Stimulated activated CD8-positive, alpha-beta memory T cell treated with anti-CD3 and anti-CD28 coated beads, Interleukin-12 subunit alpha, Interleukin-12 subunit beta, amount 100 ng/mL, for 1 hour (primary cell): ENCODE results near the gene FBN2.
"Not testable (repeated sequence)": the region's sequence is repeated elsewhere in the genome, so short reads cannot be mapped to it uniquely, and the experiment has no call there.

ENCODE experiments used
- DNase-seq: peaks from one replicate; pipeline ENCODE4 v3.0.0-alpha.2; 2020; ENCODE audit warnings: low read depth

FBN2 gene

DNA sequence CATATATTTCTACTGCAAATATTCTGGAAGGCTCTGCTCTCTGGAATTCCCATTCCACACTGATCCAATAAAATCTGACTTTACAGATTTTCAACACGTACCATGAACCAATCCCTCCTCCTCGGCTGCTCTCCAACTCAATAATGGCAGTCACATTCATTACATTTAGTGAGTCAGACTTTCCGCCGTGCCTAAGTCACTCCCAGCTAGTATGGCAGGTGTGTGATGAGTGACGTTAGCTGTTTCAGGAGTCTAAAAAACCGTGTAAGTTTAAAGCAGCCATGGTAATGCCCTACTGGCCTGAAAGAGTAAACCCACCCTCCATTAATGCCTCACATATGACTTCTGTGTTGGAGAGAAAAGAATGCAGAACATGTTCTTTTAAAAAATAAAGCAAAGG lies 3.3 kb downstream of the FBN2 start:
- DNase-seq: no peak

- DNase-seq: no peak
These were observed 5.3 kb downstream of the FBN2 start for GRCh38 chr5:128532776-128533175.

- DNase-seq: no peak
These were observed 5.9 kb downstream of the FBN2 start for GRCh38 chr5:128532127-128532526.

DNA sequence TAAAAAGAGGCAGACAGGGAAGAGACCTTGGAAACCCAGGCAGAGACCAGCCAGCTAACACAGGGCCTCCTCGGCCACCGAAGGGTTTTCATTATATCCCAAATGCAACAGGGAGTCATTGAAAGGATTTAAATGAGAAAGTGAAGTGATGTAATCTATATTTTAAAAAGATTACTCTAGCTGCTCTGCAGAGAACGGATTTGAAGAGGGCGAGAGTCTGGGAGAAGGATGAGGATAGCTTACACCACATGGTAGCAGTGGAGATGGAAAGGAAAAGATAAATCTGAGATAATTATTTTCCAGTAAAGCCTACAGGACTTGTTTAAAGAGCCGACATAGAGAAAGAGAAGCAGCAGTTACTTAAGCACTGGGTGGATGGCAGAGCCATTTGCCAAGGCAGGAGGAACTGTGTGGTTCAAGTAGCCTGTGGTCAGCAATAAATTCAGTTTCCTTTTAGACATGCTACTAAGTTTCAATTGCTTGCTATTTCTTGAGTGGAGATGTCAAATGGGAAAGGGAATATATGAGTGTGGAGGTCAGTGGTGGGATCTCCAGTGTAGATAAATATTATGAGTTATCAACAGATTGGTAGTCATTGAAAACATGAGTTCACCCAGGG lies 9.3 kb downstream of the FBN2 start:
- DNase-seq: no peak

GRCh38 chr5:128528126-128528525 lies 9.9 kb downstream of the FBN2 start:
- DNase-seq: no peak

DNA sequence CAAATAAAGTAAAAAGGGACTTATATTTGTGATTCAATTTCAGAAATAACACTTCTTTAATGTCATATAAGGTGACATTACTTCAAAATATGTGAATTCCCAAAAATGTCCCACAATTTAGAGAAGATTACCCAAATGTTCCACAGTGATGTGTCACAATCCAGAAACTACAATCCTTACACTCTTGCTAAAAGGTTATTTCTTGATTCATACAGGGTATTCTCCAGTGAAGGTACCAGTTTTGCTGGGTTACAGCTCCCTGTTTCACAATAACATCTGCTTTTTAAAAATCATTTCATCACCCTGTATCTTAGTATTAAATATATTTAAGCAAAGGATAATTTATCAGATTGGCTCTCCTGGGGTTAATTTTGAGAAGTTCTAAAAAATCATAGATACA lies 11.0 kb downstream of the FBN2 start:
- no peak for DNase-seq

GRCh38 chr5:128522336-128522735 lies 15.7 kb downstream of the FBN2 start:
- DNase-seq: no peak

DNA sequence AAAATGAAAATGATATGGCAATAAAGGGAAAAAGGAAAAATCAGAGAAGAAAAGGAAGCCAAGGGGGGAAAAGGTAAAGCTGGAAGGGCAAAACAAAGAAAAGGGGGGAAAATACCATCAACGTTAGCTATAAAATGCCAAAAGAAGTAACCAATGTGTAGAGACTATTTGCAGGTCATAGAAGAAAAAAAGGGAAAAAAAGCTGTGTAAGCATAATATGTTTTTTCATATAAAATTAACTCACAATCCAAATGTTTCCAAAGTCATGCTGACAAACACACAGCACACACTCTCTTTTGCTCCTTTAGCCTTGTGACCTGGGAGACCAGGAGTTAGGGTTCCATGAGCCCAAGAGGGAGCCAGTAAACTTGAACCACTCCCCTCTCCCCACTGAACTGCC lies 18.2 kb downstream of the FBN2 start:
- DNase-seq: no peak

DNA sequence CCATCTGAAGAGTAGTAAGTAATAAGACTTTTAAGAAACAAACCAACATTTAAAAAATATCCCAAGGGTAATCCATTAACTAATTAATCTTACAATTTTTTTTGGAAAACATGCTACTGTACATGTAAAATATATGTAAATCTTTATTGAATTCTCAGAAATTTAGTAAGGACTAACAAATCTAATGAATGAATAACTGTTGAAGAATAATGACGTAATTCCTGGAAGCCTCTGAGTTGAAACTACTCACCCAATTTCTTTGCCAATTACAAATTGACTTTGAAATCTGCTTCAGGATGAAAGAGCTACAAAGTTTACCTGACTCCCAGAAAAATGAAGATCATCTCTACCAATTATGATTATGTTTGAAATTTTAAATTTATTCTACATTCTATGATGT lies 21.1 kb downstream of the FBN2 start:
- DNase-seq: no peak

DNA sequence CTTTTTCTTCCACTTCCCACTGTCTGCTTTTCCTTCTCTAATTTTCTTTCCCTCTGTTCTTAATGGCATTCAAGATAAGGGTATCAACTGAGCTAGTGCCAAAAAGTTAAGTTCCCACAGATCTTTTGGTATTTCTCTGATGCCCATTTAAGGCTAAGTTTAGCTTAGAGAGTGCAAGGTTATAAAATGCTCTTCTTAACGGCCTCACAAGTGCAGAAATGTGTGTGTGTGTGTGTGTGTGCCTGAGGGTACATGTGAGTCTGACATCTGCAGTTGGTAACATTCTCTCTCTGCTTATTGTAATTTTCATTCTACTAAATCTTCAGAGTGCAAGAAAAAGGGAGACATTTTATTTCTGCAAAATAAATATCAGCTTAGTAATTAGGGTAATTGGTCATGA lies 24.2 kb downstream of the FBN2 start:
- no peak for DNase-seq

GRCh38 chr5:128512894-128513293 lies 25.2 kb downstream of the FBN2 start:
- DNase-seq: no peak

DNA sequence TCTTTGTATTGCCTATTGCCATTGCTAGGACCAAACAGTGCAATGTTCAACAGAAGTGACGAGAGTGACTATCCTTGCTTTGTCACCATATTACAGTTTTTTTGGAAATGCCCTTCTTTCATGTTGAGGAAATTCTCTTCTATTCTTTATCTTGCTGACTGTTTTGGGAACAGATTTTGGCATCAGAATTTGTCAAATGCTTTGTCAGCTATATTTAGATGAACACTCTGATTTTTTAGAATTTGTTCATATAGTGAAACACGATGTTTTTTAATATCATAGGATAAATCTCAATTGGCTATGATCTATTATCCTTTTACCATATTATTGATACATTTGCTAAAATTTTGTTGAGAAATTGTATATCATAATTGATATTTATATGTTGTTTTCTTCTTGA lies 31.4 kb downstream of the FBN2 start:
- DNase-seq: no peak

GRCh38 chr5:128503727-128504126 lies 34.3 kb downstream of the FBN2 start:
- not testable (repeated sequence) for DNase-seq

GRCh38 chr5:128498844-128499455 lies 39.1 kb downstream of the FBN2 start:
- DNase-seq: no peak

DNA sequence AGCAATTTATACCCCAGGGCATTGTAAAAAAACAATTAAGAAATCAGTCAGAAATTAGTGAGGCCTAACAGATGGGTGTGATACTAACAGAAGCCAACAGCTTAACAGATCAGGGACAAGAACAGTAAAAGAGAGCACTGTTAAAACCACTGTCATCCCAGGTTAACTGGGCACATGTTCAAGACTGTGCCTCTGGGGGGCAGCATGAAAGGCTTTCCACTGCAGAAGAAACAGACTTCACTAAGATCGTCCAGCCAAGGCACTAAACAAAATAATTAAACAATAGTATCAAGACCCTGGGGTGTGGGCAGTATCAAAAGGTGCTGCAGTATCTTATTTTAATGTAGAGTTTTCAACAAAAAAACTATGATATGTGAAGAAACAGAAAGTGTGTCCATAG lies 43.5 kb downstream of the FBN2 start:
- no peak for DNase-seq

GRCh38 chr5:128493657-128494329 lies 44.3 kb downstream of the FBN2 start:
- no peak for DNase-seq

DNA sequence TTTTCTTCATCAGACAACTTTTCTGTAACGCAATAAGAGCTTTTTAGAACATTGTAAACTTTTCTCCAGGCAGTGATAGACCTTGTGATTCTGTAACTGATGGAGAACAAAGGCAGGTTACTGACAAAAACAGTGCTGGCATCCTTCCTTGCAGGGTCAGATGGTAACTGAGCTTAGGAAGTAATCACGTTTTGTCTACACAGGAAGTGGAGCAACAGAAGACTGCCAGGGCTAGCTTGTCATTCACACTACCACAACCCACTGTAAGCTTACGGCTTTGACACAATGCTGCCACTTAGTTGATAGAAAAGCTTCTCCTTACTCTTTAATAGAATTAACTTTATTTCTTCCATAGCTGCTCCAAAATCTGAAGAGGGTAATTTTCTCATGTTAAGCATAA lies 46.8 kb downstream of the FBN2 start:
- no peak for DNase-seq

DNA sequence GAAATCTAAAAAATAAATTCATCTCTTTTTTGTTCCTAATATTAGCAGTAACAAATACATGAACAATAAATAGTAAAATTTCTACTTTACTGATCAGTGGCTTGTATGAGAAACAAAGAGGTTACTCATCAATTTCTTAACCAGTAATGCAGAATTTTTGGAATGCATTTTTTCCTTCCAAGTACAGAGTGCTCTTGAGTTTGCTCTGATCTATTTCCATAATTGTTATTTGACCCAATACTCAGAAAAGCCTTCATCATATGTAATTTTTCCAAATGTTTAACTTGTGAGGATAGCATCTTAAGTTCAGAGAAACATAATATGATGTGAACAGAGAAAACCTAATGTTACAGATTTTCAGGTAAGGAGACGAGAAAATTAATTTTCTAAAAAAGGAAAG lies 47.3 kb downstream of the FBN2 start:
- no peak for DNase-seq

DNA sequence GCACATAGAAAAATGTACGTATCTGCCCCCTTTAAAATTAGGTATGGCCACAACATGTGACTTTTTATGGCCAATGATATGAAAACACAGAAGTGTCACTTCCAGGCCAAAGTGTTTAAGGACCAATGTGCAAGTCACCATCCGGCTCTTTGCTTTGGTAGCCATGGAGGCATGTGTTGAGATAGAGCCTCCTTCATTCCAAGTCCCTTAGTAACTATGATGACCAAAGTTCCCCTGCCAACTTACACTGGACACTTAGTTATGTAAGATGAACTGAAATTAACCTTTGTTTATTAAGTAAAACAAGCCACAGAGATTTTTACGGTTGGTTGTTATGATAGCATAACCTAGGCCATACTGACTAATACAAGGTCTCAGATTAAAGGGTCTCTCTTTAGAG lies 51.0 kb downstream of the FBN2 start:
- DNase-seq: no peak

- no peak for DNase-seq
These were observed 54.3 kb downstream of the FBN2 start for GRCh38 chr5:128483738-128484137.

GRCh38 chr5:128480906-128481633 lies 57.0 kb downstream of the FBN2 start:
- DNase-seq: no peak

GRCh38 chr5:128480158-128480557 lies 57.9 kb downstream of the FBN2 start:
- DNase-seq: no peak
